Neural cell (in vitro differentiated cells): ENCODE measurements around the gene AGAP3. TPM values are rescaled to one million over a fixed set of nuclear protein-coding genes. Genes with fewer than 3 reads are reported as not detected.

Source experiments
- H2AFZ ChIP-seq: fragments of 200-600, 300-800 bp; sonication (generic), shearing (Covaris generic); 2 replicates; pipeline ENCODE4 v1.6.0; 2014; ENCODE audit warnings: low read depth, mild to moderate bottlenecking, antibody characterized with exemption, low read length, moderate library complexity
- H3F3A ChIP-seq: fragments of 200-600 bp; shearing (Covaris generic); 2 replicates; pipeline ENCODE4 v1.6.1; 2016; ENCODE audit warnings: mild to moderate bottlenecking, moderate library complexity, mixed read lengths, antibody characterized with exemption, low read length; ENCODE audit not compliant: insufficient read depth, poor library complexity, severe bottlenecking
- H3K27ac ChIP-seq: fragments of 200-600, 300-800 bp; sonication (generic), shearing (Covaris generic); 2 replicates; pipeline ENCODE4 v1.5.1; 2014; ENCODE audit warnings: mild to moderate bottlenecking, low read length, moderate library complexity
- H3K27me3 ChIP-seq: fragments of 300-800, 200-600 bp; sonication (generic), shearing (Covaris generic); 2 replicates; pipeline ENCODE4 v1.6.0; 2014; ENCODE audit warnings: mild to moderate bottlenecking, low read depth, low read length, moderate library complexity; ENCODE audit not compliant: insufficient read depth
- H3K36me3 ChIP-seq: fragments of 300-800, 200-600 bp; sonication (generic), shearing (Covaris generic); 2 replicates; pipeline ENCODE4 v1.5.1; 2014; ENCODE audit warnings: mild to moderate bottlenecking, antibody characterized with exemption, low read length, moderate library complexity; ENCODE audit not compliant: insufficient read depth
- H3K4me2 ChIP-seq: fragments of 300-800, 200-600 bp; sonication (generic), shearing (Covaris generic); 2 replicates; pipeline ENCODE4 v1.6.0; 2014; ENCODE audit warnings: mild to moderate bottlenecking, low read length
- H3K4me3 ChIP-seq: fragments of 300-800, 200-600 bp; sonication (generic), shearing (Covaris generic); 2 replicates; pipeline ENCODE4 v1.5.1; 2014; ENCODE audit warnings: mild to moderate bottlenecking, low read length, moderate library complexity
- H3K79me2 ChIP-seq: fragments of 200-600 bp; shearing (Covaris generic); replicated peaks from 2 replicates; pipeline ENCODE4 v1.6.0; 2014; ENCODE audit warnings: mild to moderate bottlenecking, low read length, moderate library complexity; ENCODE audit not compliant: insufficient read depth
- H3K9ac ChIP-seq: fragments of 300-800, 200-600 bp; sonication (generic), shearing (Covaris generic); 2 replicates; pipeline ENCODE4 v1.6.1; 2016; ENCODE audit warnings: mild to moderate bottlenecking, low read length, mixed read lengths
- H3K9me2 ChIP-seq: fragments of 200-600 bp; shearing (Covaris generic); 2 replicates; pipeline ENCODE4 v1.6.1; 2016; ENCODE audit warnings: mild to moderate bottlenecking, low read length, mixed read lengths; ENCODE audit not compliant: insufficient read depth
- H3K9me3 ChIP-seq: fragments of 200-600, 300-800 bp; sonication (generic), shearing (Covaris generic); 2 replicates; pipeline ENCODE4 v1.6.1; 2016; ENCODE audit warnings: mild to moderate bottlenecking, mixed run types, low read length, moderate library complexity, mixed read lengths
- H4K20me1 ChIP-seq: fragments of 200-600 bp; shearing (Covaris generic); 2 replicates; pipeline ENCODE4 v1.6.1; 2016; ENCODE audit warnings: mild to moderate bottlenecking, mixed run types; ENCODE audit not compliant: insufficient read depth
- CTCF ChIP-seq: fragments of 450-650 bp; IDR thresholded peaks from 2 replicates; pipeline ENCODE4 v1.5.1; 2014; ENCODE audit warnings: antibody characterized with exemption, mild to moderate bottlenecking, moderate library complexity; ENCODE audit not compliant: poor library complexity, severe bottlenecking
- EP300 ChIP-seq: fragments of 450-650 bp; conservative IDR thresholded peaks from 2 replicates; pipeline ENCODE4 v1.6.1; 2014; ENCODE audit warnings: antibody characterized with exemption, mild to moderate bottlenecking, moderate library complexity; ENCODE audit not compliant: poor library complexity, severe bottlenecking
- EZH2 ChIP-seq: fragments of 200-600, 300-800 bp; shearing (Covaris generic), sonication (generic); IDR thresholded peaks from 2 replicates; pipeline ENCODE4 v1.6.1; 2014; ENCODE audit warnings: antibody characterized with exemption, low read length, borderline replicate concordance, mild to moderate bottlenecking; ENCODE audit not compliant: insufficient read depth, poor library complexity, severe bottlenecking
- MXI1 ChIP-seq: fragments of 450-650 bp; conservative IDR thresholded peaks from 2 replicates; pipeline ENCODE4 v1.6.1; 2014; ENCODE audit warnings: antibody characterized with exemption, mild to moderate bottlenecking; ENCODE audit not compliant: poor library complexity, severe bottlenecking
- POLR2AphosphoS5 ChIP-seq: IDR thresholded peaks from 2 replicates; pipeline ENCODE4 v1.6.1; 2012
- RAD21 ChIP-seq: fragments of 450-650 bp; conservative IDR thresholded peaks from 2 replicates; pipeline ENCODE4 v1.6.1; 2014; ENCODE audit warnings: antibody characterized with exemption, mild to moderate bottlenecking, moderate library complexity
- SMC3 ChIP-seq: fragments of 450-650 bp; conservative IDR thresholded peaks from 2 replicates; pipeline ENCODE4 v1.6.1; 2014; ENCODE audit warnings: antibody characterized with exemption, mild to moderate bottlenecking, moderate library complexity; ENCODE audit not compliant: poor library complexity
- TAF1 ChIP-seq: IDR thresholded peaks from 2 replicates; pipeline ENCODE4 v1.6.1; 2012; ENCODE audit warnings: low read depth
- polyA plus RNA-seq: library from polyadenylated mRNA; depleted of rRNA; stranded (reverse); fragments of >200 nt; gene quantifications from 2 replicates; pipeline ENCODE4 v1.2.3, GENCODE V29; 2014
- TF ChIP-seq, protein P1 (sequence below): IDR thresholded peaks from 2 replicates; pipeline ENCODE4 v1.6.1; 2012; ENCODE audit warnings: borderline replicate concordance

AGAP3 gene
- polyA plus RNA-seq, 1 donor from 2014 or later, result 117 TPM

GRCh38 chr7:151102991-151103390 is 16.7 kb downstream of the AGAP3 start:
- Histone ChIP-seq H3K9me3 (no peaks in the 10 kb centered on the region), H3K4me2 (no peak overlapping the region), H3K9ac (no peak overlapping the region), H3K79me2 (peaks cover 11% of the 10 kb centered on the region), H3K27ac (no peak overlapping the region), H4K20me1 (peaks cover 4% of the 10 kb centered on the region), H3K4me3 (no peak overlapping the region), H3K9me2 (no peaks in the 10 kb centered on the region), H3F3A (no peaks in the 10 kb centered on the region), H3K36me3 (no peaks in the 10 kb centered on the region), H2AFZ (no peak overlapping the region), H3K27me3 (no peaks in the 10 kb centered on the region)
- TF ChIP-seq POLR2AphosphoS5 (no peak), SMC3 (no peak), EP300 (no peak), RAD21 (no peak), EZH2 (no peak), MXI1 (no peak), CTCF (no peak), TAF1 (no peak)
- TF ChIP-seq, protein P1, sequence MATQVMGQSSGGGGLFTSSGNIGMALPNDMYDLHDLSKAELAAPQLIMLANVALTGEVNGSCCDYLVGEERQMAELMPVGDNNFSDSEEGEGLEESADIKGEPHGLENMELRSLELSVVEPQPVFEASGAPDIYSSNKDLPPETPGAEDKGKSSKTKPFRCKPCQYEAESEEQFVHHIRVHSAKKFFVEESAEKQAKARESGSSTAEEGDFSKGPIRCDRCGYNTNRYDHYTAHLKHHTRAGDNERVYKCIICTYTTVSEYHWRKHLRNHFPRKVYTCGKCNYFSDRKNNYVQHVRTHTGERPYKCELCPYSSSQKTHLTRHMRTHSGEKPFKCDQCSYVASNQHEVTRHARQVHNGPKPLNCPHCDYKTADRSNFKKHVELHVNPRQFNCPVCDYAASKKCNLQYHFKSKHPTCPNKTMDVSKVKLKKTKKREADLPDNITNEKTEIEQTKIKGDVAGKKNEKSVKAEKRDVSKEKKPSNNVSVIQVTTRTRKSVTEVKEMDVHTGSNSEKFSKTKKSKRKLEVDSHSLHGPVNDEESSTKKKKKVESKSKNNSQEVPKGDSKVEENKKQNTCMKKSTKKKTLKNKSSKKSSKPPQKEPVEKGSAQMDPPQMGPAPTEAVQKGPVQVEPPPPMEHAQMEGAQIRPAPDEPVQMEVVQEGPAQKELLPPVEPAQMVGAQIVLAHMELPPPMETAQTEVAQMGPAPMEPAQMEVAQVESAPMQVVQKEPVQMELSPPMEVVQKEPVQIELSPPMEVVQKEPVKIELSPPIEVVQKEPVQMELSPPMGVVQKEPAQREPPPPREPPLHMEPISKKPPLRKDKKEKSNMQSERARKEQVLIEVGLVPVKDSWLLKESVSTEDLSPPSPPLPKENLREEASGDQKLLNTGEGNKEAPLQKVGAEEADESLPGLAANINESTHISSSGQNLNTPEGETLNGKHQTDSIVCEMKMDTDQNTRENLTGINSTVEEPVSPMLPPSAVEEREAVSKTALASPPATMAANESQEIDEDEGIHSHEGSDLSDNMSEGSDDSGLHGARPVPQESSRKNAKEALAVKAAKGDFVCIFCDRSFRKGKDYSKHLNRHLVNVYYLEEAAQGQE, result no peak

DNA sequence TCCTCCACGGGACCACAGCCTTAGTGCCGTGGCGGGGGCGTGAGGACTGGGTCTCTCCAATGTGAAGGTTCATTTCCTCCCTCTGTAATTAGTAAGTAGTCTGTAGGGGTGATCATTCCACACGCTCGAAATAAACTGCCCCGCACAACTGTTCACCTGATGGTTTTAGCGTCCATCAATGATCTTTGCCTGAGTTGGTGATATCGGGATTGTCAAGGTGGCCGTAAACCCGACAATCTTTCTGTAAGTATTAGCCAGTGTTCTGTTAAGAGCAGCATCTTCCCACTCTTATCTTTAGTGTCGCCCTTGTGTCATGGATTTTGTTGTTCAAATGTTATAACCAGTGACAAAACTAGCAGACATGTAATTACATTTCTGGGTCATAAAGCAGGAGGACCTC is 17.7 kb downstream of the AGAP3 start:
- peaks cover 4% of the 10 kb centered on the region for H4K20me1 ChIP-seq
- no peaks in the 10 kb centered on the region for H3K27me3 ChIP-seq
- no peak overlapping the region for H3K9ac ChIP-seq
- no peak overlapping the region for H3K4me2 ChIP-seq
- no peak for TF ChIP-seq CTCF
- H3K27ac ChIP-seq, result no peak overlapping the region
- H3K4me3 ChIP-seq, result no peak overlapping the region
- no peak overlapping the region for H2AFZ ChIP-seq
- H3K36me3 ChIP-seq, result no peaks in the 10 kb centered on the region
- peaks cover 10% of the 10 kb centered on the region for H3K79me2 ChIP-seq
- no peaks in the 10 kb centered on the region for H3F3A ChIP-seq
- no peaks in the 10 kb centered on the region for H3K9me3 ChIP-seq
- no peaks in the 10 kb centered on the region for H3K9me2 ChIP-seq
